Fibroblast of mammary gland (primary cell): ENCODE measurements around the gene CCDC6.

ENCODE experiments used
- DNase-seq: peaks from one replicate; pipeline ENCODE4 v3.0.0-alpha.2; 2010; ENCODE audit warnings: low read depth
- H3K4me3 ChIP-seq: 2 replicates; pipeline ENCODE4 v1.5.1; 2011; ENCODE audit warnings: low read depth, mild to moderate bottlenecking, low read length, moderate library complexity; ENCODE audit not compliant: control insufficient read depth
- CTCF ChIP-seq: conservative IDR thresholded peaks from 2 replicates; pipeline ENCODE4 v1.5.1; 2011; ENCODE audit warnings: low read depth, low read length, inconsistent platforms; ENCODE audit not compliant: control insufficient read depth, insufficient read depth

Gene CCDC6

GRCh38 chr10:59907537-59907917 lies 1.2 kb upstream of the CCDC6 start:
- no peak for DNase-seq
- no peak for TF ChIP-seq CTCF
- H3K4me3 ChIP-seq, result peak overlapping the region; percentile 97

- DNase-seq, result peak; percentile 8
- peak overlapping the region; percentile 97 for H3K4me3 ChIP-seq
- no peak for TF ChIP-seq CTCF
Measured at GRCh38 chr10:59905731-59906416, 482 bp downstream of the CCDC6 start.

GRCh38 chr10:59905066-59905730 lies 1.2 kb downstream of the CCDC6 start:
- peak; percentile 40 for DNase-seq
- no peak for TF ChIP-seq CTCF
- H3K4me3 ChIP-seq, result peak overlapping the region; percentile 97

GRCh38 chr10:59904426-59905065 lies 1.8 kb downstream of the CCDC6 start:
- no peak for DNase-seq
- TF ChIP-seq CTCF, result no peak
- H3K4me3 ChIP-seq, result peak overlapping the region; percentile 97

GRCh38 chr10:59903871-59904270 lies 2.5 kb downstream of the CCDC6 start:
- peak; percentile 64 for DNase-seq
- peak overlapping the region; percentile 97 for H3K4me3 ChIP-seq
- TF ChIP-seq CTCF, result no peak

- H3K4me3 ChIP-seq, result no peak overlapping the region
- no peak for TF ChIP-seq CTCF
Measured at GRCh38 chr10:59902016-59902415, 4.3 kb downstream of the CCDC6 start.

More at GRCh38 chr10:59902016-59902415, 4.3 kb downstream of the CCDC6 start:
- DNase-seq, result no peak
